ENCODE data around the gene SLC2A3.
"Not testable (repeated sequence)": the region's sequence is repeated elsewhere in the genome, so short reads cannot be mapped to it uniquely, and the experiment has no call there.

The SLC2A3 gene

DNA sequence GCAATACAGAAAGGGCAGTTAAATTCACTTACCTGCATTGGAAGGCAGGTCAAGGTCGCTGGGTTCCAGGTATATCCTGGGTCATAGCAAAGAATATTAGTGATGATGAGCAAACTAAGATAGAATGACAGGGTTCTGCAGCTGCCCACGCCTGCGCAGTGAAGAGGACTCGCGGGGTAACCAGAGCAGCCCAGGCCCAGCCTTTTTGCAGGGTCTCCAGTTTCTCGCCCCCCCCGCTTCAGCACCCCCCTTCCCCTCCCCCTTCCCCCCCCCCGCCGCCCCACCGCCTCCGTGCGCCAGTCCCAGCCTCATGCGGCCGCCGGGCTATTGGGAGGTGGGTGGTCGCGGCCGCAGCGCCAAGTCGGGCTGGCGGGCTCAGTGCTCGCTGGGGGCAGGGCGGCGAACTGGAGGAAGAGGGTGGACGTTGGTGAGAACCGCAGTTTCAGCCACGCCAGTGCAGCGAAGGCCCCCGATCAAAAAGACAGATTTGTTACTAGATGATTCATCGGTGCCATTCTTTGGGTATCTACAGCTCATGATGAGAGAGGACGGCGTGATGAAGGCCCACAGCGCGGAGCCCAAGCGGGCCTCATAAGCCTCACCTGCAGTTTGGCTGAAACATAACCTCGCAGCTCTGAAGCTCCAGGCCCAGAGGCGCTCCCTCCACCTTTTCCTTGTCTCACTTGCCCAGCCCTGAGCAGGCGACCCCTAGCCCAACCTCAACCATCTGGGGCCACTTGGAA lies 20.2 kb downstream of the SLC2A3 start:
- no peak for DNase-seq

DNA sequence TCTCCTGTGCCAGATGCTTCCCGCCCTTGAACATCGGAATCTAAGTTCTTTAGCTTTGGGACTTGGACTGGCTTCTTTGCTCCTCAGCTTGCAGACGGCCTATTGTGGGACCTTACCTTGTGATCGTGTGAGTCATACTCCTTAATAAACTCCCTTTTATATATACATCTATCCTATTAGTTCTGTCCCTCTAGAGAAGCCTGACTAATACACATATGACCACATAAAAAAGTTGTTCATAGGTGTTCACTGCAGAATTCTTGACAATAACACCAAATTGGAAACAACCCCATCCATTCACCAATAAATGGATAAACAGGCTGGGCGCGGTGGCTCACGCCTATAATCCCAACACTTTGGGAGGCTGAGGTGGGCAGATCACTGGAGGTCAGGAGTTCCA lies 25.9 kb downstream of the SLC2A3 start:
- DNase-seq, result not testable (repeated sequence)

DNA sequence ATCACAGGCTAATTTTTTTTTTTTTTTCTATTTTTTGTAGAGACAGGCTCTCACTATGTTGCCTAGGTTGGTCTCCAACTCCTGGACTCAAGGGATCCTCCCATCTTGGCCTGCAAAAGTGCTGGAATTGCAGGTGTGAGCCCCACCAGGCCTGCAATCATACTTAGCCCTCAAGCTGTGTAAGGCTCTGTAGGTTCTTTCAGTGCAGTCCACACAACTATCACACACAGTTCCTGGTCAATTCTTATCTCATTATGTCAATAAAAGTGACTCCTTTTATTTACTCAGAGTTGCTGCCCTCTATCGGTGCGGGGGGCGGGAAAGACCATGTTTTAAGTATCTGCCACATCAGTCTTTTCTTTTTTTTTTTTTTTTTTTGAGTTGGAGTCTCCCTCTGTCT lies 29.0 kb downstream of the SLC2A3 start:
- DNase-seq, result no peak

DNA sequence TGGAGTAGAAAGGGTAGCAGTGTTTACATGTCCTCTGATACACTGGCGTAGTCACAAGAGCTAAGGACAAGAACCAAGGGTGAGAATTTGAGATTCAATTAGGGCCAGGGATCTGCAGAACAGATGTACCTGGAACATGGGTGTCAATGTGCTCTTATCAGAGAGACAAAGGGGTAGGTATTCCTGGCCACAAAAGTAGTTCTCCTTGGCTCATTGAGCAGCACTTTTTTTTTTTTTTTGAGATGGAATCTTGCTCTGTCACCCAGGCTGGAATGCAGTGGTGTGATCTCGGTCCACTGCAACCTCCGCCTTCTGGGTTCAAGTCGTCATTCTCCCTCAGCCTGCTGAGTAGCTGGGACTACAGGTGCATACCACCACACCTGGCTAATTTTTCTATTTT lies 29.7 kb downstream of the SLC2A3 start:
- DNase-seq, result not testable (repeated sequence)

DNA sequence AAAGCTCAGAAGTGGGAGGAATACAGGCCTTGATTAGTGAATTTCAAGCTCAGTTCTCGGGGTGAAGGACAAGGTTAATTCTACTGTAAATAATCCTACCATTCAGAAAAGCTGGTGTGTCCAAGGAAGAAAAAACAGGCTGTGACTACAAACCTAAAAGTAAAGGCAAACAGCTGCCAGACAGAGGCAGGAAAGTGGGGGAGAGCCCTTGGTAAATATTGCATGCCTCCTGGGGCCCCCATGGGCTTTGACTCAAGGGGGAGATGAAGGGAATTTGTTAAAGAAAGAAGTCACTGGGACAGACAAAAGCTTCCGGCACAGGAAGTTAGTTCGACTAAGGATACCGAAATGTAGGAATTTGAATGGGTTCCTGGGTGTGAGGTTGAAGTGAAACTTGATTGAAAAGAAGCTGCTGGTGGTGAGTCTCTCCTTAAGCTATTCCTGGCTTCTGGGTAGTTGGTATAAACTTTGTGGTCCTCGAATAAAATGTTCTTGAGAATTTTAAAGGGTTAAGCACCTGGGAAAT lies 30.3 kb downstream of the SLC2A3 start:
- not testable (repeated sequence) for DNase-seq

DNA sequence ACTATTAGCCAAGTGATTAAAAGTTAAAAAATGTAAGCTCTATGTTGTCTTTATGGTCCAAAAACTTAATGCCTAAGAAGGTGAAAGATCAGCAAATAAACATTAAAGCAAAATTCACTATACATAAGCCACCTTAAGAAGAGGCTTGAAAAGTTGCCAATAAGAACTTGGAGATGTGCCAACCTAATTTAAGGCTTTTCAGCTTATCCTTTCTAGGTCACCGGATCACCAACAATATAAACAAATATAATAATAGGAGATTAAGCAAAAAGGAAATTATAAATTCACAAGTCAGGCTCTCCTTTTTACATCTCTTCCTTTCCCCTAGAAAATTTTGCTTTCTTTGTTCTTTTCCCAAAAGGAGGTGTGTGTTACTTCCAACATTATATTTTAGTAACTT lies 30.9 kb downstream of the SLC2A3 start:
- DNase-seq, result no peak

DNA sequence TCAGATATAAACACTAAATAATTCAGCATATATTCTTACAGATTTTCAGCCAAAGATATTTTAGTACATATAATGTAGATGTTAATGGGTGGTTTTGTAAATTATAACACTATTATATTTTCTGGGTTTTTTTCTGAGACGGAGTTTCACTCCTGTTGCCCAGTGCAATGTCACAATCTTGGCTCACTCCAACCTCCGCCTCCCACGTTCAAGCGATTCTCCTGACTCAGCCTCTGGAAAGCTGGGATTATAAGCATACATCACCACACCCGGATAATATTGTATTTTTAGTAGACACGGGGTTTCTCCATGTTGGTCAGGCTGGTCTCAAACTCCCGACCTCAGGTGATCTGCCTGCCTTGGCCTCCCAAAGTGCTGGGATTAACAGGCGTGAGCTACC lies 33.6 kb downstream of the SLC2A3 start:
- DNase-seq, result not testable (repeated sequence)

DNA sequence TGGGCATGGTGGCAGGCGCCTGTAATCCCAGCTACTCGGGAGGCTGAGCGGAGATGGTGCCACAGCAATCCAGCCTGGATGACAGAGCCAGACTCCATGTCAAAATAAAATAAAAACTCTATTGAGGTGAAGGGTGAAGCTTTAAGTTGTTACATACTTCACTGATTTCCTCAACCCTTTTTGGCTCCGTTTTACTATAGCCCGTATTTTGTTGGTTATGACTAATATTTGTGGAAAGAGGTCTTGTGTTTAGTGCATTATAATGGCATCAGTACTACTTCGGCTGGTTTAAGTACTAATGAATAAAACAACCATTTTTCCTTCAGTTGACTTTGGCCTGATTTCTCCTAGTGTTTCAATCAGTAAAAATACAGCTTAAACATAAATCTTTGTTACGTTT lies 36.2 kb downstream of the SLC2A3 start:
- DNase-seq, result no peak

DNA sequence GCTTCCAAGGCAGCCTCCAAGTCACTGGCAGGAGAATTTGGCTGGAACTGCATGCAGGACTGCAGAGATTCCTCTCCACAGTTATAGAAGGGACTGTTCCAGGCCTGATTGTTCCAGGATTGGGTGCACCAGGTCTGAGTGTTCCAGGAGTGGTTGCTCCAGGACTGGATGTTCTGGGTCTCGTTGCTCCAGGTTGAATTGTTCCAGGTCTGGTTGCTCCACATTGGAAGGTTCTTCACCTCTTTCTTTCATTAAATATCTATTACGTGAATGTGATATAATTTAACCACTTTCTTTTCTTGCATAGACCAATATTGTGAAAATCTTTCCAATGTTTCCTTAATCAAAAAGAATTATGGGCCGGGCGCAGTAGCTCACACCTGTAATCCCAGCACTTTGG lies 39.3 kb downstream of the SLC2A3 start:
- DNase-seq, result not testable (repeated sequence)

DNA sequence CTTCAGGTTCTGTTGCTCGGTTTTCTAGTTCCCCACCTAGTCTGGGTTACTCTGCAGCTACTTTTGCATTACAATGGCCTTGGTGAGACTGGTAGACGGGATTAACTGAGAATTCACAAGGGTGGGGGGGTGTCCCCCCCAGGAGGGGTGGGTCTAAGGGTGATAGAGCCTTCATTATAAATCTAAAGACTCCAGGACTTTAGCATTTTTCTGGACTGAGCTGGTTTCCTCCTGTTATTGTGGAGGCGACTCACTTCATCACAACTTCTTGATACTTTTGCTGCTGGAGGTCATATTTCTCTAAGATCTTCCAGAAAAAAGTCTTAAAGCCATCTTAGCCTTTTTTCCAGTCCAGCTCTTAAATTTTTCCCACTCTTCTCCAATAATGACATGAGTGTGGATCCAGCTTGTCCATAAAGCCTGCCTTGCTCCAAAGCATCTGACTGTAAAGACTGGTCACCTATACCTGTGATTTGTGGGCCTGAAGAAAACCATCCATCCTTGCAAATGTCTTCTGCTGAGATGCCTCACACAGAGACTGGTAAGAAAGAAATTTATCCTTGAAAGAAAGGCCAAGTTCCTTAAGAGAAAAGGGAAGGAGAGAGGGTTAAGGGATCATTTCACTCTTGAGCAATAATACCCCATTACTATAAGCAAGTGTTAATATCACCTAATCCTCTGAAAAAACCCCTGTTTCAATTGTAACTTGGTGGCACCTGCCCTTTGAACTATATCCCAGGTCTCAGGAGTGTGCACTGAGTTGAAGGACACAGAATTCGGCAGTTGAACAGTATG lies 43.6 kb downstream of the SLC2A3 start:
- no peak for DNase-seq

DNA sequence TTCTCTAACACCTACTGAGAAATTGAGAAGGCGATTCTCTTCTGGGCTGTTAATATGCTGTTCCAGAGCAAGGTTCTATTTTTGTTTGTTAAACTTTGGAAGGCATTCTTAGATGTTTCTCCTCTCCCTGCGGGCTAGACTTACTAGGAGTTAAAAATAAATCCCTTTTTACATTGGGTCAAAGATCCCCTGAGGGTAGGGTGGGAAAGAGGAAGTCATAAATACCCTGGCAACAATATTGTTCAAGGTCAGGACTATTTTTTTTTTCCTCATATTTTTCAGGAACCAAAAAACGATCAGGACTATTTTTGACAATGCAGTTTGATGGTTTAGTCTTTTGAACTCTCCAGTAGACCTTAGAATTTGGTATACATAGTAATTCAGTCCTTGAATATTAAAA lies 51.3 kb downstream of the SLC2A3 start:
- DNase-seq, result no peak

DNA sequence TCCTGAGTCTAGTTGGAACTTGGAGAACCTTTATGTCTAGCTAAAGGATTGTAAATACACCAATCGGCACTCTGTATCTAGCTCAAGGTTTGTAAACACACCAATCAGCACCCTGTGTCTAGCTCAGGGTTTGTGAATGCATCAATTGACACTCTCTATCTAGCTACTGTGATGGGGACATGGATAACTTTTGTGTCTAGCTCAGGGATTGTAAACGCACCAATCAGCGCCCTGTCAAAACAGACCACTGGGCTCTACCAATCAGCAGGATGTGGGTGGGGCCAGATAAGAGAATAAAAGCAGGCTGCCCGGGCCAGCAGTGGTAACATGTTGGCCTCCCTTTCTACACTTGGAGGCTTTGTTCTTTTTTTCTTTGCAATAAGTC lies 54.3 kb downstream of the SLC2A3 start:
- not testable (repeated sequence) for DNase-seq

DNA sequence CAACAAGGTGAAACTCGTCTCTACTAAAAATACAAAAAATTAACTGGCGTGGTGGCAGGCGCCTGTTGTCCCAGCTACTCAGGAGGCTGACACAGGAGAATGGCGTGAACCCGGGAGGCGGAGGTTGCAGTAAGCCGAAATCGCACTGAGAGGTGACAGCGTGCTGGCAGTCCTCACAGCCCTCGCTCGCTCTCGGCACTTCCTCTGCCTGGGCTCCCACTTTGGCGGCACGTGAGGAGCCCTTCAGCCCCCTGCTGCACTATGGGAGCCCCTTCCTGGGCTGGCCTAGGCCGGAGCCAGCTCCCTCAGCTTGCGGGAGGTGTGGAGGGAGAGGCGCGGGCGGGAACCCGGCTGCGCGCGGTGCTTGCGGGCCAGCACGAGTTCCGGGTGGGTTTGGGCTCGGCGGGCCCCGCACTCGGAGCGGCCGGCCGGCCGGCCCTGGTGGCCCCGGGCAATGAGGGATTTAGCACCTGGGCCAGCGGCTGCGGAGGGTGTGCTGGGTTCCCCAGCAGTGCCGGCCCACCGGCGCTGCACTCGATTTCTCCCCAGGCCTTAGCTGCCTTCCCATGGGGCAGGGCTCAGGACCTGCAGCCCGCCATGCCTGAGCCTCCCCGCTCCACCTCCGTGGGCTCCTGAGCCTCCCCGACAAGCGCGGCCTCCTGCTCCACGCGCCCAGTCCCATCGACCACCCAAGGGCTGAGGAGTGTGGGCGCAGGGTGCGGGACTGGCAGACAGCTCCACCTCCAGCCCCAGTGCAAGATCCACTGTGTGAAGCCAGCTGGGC lies 54.8 kb downstream of the SLC2A3 start:
- not testable (repeated sequence) for DNase-seq

DNA sequence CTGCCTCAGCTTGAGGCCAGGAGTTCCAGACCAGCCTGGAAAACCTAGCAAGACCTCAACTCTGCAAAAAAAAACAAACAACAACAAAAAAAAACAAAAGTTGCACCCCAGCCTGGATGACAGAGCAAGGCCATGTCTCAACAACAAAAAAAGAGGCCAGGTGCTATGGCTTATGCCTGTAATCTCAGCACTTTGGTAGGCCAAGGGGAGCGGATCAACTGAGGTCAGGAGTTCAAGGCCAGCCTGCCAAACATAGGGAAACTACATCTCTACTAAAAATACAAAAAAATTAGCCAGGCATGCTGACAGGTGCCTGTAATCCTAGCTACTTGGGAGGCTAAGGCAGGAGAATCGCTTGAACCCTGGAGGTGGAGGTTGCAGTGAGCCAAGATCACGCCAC lies 56.7 kb downstream of the SLC2A3 start:
- DNase-seq, result no peak

DNA sequence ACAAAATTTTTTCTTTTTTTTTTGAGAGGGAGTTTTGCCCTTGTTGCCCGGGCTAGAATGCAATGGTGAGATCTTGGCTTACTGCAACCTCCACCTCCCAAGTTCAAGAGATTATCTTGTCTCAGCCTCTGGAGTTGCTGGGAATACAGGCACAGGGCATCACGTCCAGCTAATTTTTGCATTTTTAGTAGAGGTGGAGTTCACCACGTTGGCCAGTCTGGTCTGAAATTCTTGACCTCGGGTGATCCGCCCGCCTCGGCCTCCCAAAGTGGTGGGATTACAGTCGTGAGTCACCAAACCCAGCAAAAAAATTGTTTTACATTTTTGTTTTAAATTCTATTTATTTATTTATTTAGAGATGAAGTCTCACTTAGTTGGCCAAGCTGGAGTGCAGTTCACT lies 58.6 kb downstream of the SLC2A3 start:
- DNase-seq, result no peak

DNA sequence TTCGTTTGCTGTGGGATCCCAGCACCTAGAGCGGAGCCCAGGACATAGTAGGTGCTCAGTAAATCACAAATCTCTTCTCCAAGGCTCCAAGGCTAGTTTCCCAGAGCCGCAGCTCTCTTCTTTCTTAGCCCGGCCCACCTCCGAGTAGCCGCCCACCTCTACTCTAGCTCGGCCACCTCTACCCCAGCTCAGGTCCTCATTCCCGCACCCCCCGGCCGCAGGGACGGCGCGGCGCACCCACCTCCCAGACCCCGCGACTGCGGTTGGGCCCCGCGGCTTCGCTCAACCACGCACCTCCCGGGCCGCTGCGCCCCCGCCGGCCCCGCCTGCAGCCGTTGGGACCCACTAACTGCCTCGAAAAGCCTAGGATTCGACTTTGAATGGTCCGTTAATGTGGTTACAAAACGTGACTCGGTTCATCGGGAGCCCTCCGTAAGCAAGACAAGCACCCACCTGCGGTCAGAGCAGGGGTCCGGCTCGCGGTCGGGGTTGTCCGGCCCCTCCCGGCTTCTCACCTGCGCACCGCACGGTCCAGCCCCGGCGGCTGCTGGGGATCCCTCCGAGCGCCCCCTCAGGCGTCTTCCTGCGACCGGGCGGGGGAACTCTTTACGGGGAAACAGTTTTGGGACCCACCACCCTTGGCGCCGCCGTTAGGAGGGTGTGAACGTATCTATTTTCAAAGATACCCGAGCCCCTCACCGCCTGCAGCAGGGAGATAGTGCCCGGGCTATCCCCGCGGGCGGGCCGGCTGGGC lies 63.2 kb downstream of the SLC2A3 start, which contains the start of gene SLC2A14:
Gene SLC2A14 (minus strand): TSS at position 350 of the 754 bp plus-strand sequence. CDS start 3,035 bp downstream, outside the sequence.
- DNase-seq, result no peak

DNA sequence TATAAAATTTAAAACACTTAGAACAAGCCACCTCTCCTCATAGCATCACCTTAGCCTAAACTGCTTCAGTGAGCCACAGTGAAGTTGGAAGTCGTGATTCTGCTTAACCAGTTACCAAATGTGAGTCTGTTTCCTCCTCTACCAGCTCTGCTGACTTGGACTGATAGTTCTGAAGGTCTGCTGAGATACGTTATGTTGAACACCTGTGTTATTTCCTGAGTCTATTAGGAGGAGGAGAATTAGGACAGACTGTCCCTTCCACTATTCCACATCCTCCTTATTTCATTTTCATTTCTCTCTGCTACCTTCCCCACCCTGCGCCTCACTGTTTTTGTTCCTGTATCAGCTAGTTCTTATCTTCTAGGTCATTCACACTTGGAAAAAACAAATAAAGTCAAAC lies 65.7 kb downstream of the SLC2A3 start:
- no peak for DNase-seq

All from effector CD8-positive, alpha-beta T cell (primary cell).